WTC11 (cell line): ENCODE measurements around the gene SLC16A10. TPM values are rescaled to one million over a fixed set of nuclear protein-coding genes. Genes with fewer than 3 reads are reported as not detected.

Source experiments
- ATAC-seq: fragments of 200-7000 bp; cut with Tn5 transposase; 2 replicates; pipeline ENCODE4 v1.10.0; 2021; ENCODE audit warnings: mild to moderate bottlenecking, moderate library complexity
- CTCF ChIA-PET: fragments of 300-600 bp; sonication (Branson Sonifier 250); formaldehyde crosslinking; loops from one replicate; lab custom pipeline; 2021; ENCODE audit warnings: antibody characterized with exemption; lab: Charles Lee
- POLR2A ChIA-PET: fragments of 350-600 bp; sonication (Branson Sonifier 250); formaldehyde crosslinking; loops from one replicate; lab custom pipeline; 2021; ENCODE audit warnings: antibody characterized with exemption; lab: Charles Lee
- DNase-seq: peaks from one replicate; pipeline ENCODE4 v3.0.0; 2021; ENCODE audit warnings: low spot score
- H3K27ac Mint-ChIP-seq: 2 replicates; pipeline ENCODE4 v1.8.0; 2021; ENCODE audit warnings: mixed read lengths
- H3K27me3 Mint-ChIP-seq: 2 replicates; pipeline ENCODE4 v1.8.0; 2021; ENCODE audit warnings: low read depth, mild to moderate bottlenecking, moderate library complexity, mixed read lengths
- H3K36me3 Mint-ChIP-seq: 2 replicates; pipeline ENCODE4 v1.8.0; 2021; ENCODE audit warnings: mixed read lengths
- H3K4me1 Mint-ChIP-seq: 2 replicates; pipeline ENCODE4 v1.8.0; 2022; ENCODE audit warnings: mixed read lengths
- H3K4me3 Mint-ChIP-seq: 2 replicates; pipeline ENCODE4 v1.8.0; 2021; ENCODE audit warnings: mild to moderate bottlenecking, moderate library complexity, mixed read lengths
- H3K9me3 Mint-ChIP-seq: 2 replicates; pipeline ENCODE4 v1.8.0; 2021; ENCODE audit warnings: mixed read lengths
- AR ChIP-seq: fragments of 250-450 bp; sonication (Bioruptor Pico); IDR thresholded peaks from 2 replicates; pipeline ENCODE4 v1.9.0; 2021; ENCODE audit warnings: mild to moderate bottlenecking
- CBFB ChIP-seq: sonication (generic); formaldehyde crosslinking; IDR thresholded peaks from 2 replicates; pipeline ENCODE4 v1.8.1; 2022; ENCODE audit warnings: mild to moderate bottlenecking, low read depth, missing genetic modification reagents
- CDX4 ChIP-seq: fragments of 250-450 bp; sonication (Bioruptor Pico); IDR thresholded peaks from 2 replicates; pipeline ENCODE4 v1.9.0; 2021; ENCODE audit warnings: moderate library complexity, mild to moderate bottlenecking, inconsistent platforms, borderline replicate concordance
- CREM ChIP-seq: sonication (generic); formaldehyde crosslinking; IDR thresholded peaks from 2 replicates; pipeline ENCODE4 v1.8.1; 2022; ENCODE audit warnings: mild to moderate bottlenecking, missing genetic modification reagents, moderate library complexity
- ETV6 ChIP-seq: sonication (generic); formaldehyde crosslinking; IDR thresholded peaks from 2 replicates; pipeline ENCODE4 v1.8.1; 2022; ENCODE audit warnings: mild to moderate bottlenecking, missing genetic modification reagents
- FOXJ3 ChIP-seq: sonication (generic); formaldehyde crosslinking; IDR thresholded peaks from 2 replicates; pipeline ENCODE4 v1.9.0; 2021; ENCODE audit warnings: missing genetic modification reagents, mild to moderate bottlenecking, borderline replicate concordance
- HMGXB4 ChIP-seq: sonication (generic); formaldehyde crosslinking; IDR thresholded peaks from 2 replicates; pipeline ENCODE4 v1.8.1; 2023; ENCODE audit warnings: mild to moderate bottlenecking, moderate library complexity, missing genetic modification reagents
- JUN ChIP-seq: sonication (generic); formaldehyde crosslinking; IDR thresholded peaks from 2 replicates; pipeline ENCODE4 v1.8.0; 2023; ENCODE audit warnings: mild to moderate bottlenecking, missing genetic modification reagents
- KAT7 ChIP-seq: sonication (generic); formaldehyde crosslinking; IDR thresholded peaks from 2 replicates; pipeline ENCODE4 v1.8.1; 2023; ENCODE audit warnings: missing genetic modification reagents, mild to moderate bottlenecking, borderline replicate concordance
- MAX ChIP-seq: sonication (generic); formaldehyde crosslinking; IDR thresholded peaks from 2 replicates; pipeline ENCODE4 v1.8.0; 2022; ENCODE audit warnings: mild to moderate bottlenecking, missing genetic modification reagents
- NFATC4 ChIP-seq: fragments of 250-450 bp; sonication (Bioruptor Pico); IDR thresholded peaks from 2 replicates; pipeline ENCODE4 v1.9.0; 2021; ENCODE audit warnings: mild to moderate bottlenecking
- NR1H2 ChIP-seq: sonication (generic); formaldehyde crosslinking; IDR thresholded peaks from 2 replicates; pipeline ENCODE4 v1.9.0; 2021; ENCODE audit warnings: mild to moderate bottlenecking, moderate library complexity, missing genetic modification reagents
- NR2C2 ChIP-seq: sonication (generic); formaldehyde crosslinking; IDR thresholded peaks from 2 replicates; pipeline ENCODE4 v1.8.0; 2022; ENCODE audit warnings: mild to moderate bottlenecking, missing genetic modification reagents
- RELA ChIP-seq: sonication (generic); formaldehyde crosslinking; IDR thresholded peaks from 2 replicates; pipeline ENCODE4 v1.8.1; 2022; ENCODE audit warnings: missing genetic modification reagents, mild to moderate bottlenecking, borderline replicate concordance
- TCF7 ChIP-seq: sonication (generic); formaldehyde crosslinking; IDR thresholded peaks from 2 replicates; pipeline ENCODE4 v1.8.0; 2022; ENCODE audit warnings: mild to moderate bottlenecking, low read depth, missing genetic modification reagents, moderate library complexity
- ZBTB21 ChIP-seq: sonication (generic); formaldehyde crosslinking; IDR thresholded peaks from 2 replicates; pipeline ENCODE4 v1.8.1; 2023; ENCODE audit warnings: mild to moderate bottlenecking, missing genetic modification reagents, borderline replicate concordance
- ZMAT4 ChIP-seq: fragments of 250-450 bp; sonication (Bioruptor Pico); IDR thresholded peaks from 2 replicates; pipeline ENCODE4 v1.9.0; 2021; ENCODE audit warnings: mild to moderate bottlenecking
- ZNF121 ChIP-seq: sonication (generic); formaldehyde crosslinking; IDR thresholded peaks from 2 replicates; pipeline ENCODE4 v1.8.0; 2023; ENCODE audit warnings: missing genetic modification reagents
- total RNA-seq: library from RNA; stranded (reverse); gene quantifications from 3 replicates; pipeline ENCODE4 v1.2.3, GENCODE V29; 2021
- TF ChIP-seq, protein P1 (sequence below): fragments of 250-450 bp; sonication (Bioruptor Pico); IDR thresholded peaks from 2 replicates; pipeline ENCODE4 v2.1.2; 2022; ENCODE audit warnings: mild to moderate bottlenecking, moderate library complexity
- TF ChIP-seq, protein P2 (sequence below): sonication (generic); formaldehyde crosslinking; IDR thresholded peaks from 2 replicates; pipeline ENCODE4 v1.8.0; 2023; ENCODE audit warnings: mild to moderate bottlenecking, missing genetic modification reagents

Gene SLC16A10
- total RNA-seq, 1 experiment from 2014 or later = 18.4 TPM

DNA sequence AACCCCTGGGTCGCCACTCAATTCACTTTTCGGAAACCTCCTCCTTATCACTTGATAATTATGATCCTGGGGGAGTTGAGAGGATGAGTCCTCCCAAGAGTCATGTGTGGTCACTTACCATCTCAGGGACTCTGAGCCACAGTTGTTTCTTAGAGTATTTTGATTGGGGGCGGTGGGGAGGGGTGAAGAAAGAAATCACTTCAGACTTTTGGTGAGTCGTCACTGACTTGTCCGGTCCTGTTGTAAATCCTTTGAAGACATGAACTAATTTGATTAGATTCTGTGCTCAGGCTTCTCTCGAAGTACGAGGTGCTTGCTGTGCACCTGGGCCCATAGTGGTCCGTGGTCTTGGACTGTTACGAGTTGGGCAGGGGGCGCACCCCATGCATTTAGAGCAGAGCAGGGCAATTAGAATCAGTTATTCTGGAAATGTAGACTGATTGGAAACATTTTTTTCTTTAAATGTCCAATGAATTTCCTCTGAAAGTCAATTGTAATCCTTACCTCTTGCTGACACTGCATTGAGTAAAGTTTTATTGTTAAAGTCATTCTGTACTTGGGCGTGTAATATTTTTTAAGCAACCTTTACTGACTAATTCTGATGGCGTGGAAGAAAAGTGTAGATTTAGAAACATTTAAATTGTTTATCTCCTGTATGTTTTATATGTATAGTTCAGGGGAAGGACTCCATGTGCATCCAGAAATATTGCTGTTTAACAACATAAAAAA, 173.4 kb downstream of the SLC16A10 start:
- ChIA-PET CTCF (no interaction called here), POLR2A (no interaction called here)
- no peak for TF ChIP-seq AR
- no peak for TF ChIP-seq NFATC4 (CRISPR knock-in tag)
- TF ChIP-seq ETV6 (CRISPR knock-in tag) = no peak
- TF ChIP-seq MAX (CRISPR knock-in tag) = no peak
- no peak for TF ChIP-seq CBFB
- TF ChIP-seq ZNF121 = no peak
- TF ChIP-seq HMGXB4 (CRISPR knock-in tag) = no peak
- TF ChIP-seq, protein P1, sequence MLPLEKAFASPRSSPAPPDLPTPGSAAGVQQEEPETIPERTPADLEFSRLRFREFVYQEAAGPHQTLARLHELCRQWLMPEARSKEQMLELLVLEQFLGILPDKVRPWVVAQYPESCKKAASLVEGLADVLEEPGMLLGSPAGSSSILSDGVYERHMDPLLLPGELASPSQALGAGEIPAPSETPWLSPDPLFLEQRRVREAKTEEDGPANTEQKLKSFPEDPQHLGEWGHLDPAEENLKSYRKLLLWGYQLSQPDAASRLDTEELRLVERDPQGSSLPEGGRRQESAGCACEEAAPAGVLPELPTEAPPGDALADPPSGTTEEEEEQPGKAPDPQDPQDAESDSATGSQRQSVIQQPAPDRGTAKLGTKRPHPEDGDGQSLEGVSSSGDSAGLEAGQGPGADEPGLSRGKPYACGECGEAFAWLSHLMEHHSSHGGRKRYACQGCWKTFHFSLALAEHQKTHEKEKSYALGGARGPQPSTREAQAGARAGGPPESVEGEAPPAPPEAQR (CRISPR knock-in tag) = no peak
- no peak for TF ChIP-seq JUN
- TF ChIP-seq RELA (CRISPR knock-in tag) = no peak
- TF ChIP-seq, protein P2, sequence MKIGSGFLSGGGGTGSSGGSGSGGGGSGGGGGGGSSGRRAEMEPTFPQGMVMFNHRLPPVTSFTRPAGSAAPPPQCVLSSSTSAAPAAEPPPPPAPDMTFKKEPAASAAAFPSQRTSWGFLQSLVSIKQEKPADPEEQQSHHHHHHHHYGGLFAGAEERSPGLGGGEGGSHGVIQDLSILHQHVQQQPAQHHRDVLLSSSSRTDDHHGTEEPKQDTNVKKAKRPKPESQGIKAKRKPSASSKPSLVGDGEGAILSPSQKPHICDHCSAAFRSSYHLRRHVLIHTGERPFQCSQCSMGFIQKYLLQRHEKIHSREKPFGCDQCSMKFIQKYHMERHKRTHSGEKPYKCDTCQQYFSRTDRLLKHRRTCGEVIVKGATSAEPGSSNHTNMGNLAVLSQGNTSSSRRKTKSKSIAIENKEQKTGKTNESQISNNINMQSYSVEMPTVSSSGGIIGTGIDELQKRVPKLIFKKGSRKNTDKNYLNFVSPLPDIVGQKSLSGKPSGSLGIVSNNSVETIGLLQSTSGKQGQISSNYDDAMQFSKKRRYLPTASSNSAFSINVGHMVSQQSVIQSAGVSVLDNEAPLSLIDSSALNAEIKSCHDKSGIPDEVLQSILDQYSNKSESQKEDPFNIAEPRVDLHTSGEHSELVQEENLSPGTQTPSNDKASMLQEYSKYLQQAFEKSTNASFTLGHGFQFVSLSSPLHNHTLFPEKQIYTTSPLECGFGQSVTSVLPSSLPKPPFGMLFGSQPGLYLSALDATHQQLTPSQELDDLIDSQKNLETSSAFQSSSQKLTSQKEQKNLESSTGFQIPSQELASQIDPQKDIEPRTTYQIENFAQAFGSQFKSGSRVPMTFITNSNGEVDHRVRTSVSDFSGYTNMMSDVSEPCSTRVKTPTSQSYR = no peak
- no peak for TF ChIP-seq KAT7
- TF ChIP-seq CREM = no peak
- no peak for TF ChIP-seq ZMAT4 (CRISPR knock-in tag)
- TF ChIP-seq CDX4 = no peak
- TF ChIP-seq TCF7 (CRISPR knock-in tag) = no peak
- no peak for TF ChIP-seq ZBTB21 (CRISPR knock-in tag)
- TF ChIP-seq NR2C2 = no peak
- TF ChIP-seq NR1H2 = no peak
- TF ChIP-seq FOXJ3 (CRISPR knock-in tag) = no peak
- Mint-ChIP-seq H3K9me3 (no peaks in the 10 kb centered on the region), H3K36me3 (peaks cover 21% of the 10 kb centered on the region), H3K4me3 (peak overlapping the region; percentile 74), H3K27me3 (peaks cover 1% of the 10 kb centered on the region; the same call in 1 of the 2 replicates), H3K4me1 (peaks cover 29% of the 10 kb centered on the region), H3K27ac (no peak overlapping the region; the same call in 1 of the 2 replicates)
- ATAC-seq = no peak
- DNase-seq = no peak
